HG02623 (cell line): ENCODE results near the gene MYG1.
"Not testable (repeated sequence)": the region's sequence is repeated elsewhere in the genome, so short reads cannot be mapped to it uniquely, and the experiment has no call there.

Experiments
- ATAC-seq: cut with Tn5 transposase; IDR thresholded peaks from one replicate; pipeline ENCODE4 v1.9.1; 2021; ENCODE audit warnings: moderate library complexity; ENCODE audit not compliant: unreplicated experiment

MYG1 gene

GRCh38 chr12:53325511-53326061, 26.1 kb downstream of the MYG1 start:
- no peak for ATAC-seq

DNA sequence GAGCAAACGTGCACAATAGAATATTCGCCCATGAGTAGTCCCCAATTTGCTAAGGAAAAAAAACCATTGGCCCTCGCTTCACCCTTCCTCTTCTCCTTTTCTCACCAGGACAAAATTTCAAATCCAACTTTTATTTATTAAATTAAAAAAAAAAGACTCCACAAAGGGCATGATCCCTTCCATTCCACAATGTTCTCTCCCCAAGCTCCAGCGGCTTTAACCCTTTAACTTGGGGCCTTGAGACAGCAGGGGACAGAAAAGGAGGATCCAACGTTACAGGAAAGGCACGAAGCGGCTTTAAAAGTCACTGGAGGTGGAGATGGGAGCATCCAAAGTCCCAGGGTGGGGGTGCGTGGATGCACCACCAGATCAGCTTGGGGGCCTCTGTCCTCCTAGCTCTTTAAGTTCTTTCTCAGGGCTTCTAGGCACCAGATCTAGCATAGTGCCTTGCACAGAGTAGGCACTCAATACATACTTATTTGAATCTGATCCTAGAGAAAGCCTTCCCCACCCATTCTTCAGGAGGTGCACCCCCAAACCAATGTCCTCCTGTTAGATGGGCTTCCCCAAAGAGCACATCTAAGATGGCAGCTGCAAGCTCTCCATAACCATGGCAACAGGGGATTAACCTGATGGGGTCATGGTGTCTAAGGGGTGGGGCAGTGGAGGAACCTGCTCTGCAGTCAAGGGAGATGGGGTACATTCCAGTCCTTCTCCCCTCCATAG, 27.1 kb downstream of the MYG1 start:
- ATAC-seq, result no peak

- no peak for ATAC-seq
These were observed 28.0 kb downstream of the MYG1 start for GRCh38 chr12:53327435-53328042.

DNA sequence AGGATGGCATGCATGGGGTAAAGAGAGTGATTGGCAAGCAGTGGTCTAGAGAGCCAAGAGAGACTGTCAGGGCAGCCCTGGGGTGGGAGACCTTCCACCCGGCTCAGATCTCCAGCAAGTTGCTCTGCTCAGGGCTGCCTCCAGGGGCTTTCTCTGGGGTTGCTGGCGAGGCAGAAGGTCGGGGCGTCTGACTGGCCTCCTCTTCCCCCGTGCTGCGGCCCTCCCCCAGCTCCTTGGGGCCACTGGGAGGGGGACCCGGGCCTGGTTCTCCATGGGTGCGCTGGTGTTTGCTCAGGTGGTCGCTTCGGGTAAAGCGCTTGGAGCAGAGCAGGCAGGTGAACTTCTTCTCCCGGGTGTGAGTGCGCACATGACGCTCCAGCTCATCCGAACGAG, 28.5 kb downstream of the MYG1 start:
- ATAC-seq, result no peak

DNA sequence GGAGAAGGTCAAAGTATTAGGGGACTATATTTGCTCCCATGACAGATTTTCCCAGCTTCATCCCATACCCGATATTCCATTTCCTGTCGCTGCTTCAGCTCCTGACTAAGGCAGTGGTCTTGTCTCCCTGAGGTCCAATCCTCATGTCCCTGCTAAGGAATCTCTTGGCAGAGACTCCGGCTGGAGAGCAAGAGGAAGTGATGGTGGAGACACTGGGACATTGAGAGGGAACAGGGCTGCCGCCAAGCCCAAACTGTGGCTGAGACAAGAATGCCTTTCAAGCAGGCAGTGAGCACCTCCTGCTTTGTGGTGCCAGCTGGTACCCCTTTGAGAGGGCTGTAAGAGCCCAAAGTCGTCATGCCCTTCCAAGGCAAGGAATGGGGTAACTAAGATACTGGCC, 31.2 kb downstream of the MYG1 start:
- no peak for ATAC-seq

DNA sequence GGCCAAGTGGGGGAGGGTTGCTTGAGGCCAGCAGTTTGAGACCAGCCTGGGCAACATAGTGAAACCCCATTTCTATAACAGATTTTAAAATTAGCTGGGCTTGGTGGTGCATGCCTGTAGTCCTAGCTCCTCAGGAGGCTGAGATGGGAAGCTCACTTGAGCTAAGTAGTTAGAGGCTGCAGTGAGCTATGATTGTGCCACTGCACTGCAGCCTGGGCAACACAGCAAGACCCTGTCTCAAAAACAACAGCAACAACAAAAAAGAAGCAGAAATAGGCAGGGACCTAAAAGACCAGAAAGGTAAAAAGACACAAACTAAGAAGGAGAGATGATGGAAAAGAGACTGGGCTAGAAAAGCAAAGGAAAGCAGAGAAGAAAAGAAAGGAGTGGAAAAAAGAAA, 32.8 kb downstream of the MYG1 start:
- ATAC-seq, result not testable (repeated sequence)

GRCh38 chr12:53332744-53333143, 33.2 kb downstream of the MYG1 start:
- no peak for ATAC-seq

- no peak for ATAC-seq
These were observed 33.8 kb downstream of the MYG1 start for GRCh38 chr12:53333289-53333688.

DNA sequence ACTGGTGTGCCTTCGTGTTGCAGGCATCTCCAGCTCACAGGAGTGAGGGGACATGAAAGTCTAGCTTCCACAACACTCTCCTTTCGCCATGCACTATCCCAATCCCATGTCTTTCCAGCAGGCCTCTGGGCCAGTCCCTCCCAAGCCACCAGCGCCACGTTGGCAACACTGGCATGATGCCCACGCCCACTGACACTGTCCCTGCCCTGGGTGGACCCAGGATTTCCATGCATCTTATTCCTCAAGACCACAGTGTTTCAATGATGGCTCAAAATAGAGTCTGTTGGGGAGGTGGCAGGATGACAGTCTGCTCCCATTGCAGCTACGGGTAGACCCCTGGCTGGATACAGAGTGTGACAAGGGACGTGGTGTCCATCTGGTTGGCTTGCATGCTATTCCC, 34.4 kb downstream of the MYG1 start:
- ATAC-seq, result no peak

- no peak for ATAC-seq
These were observed 35.3 kb downstream of the MYG1 start for GRCh38 chr12:53334822-53335221.

DNA sequence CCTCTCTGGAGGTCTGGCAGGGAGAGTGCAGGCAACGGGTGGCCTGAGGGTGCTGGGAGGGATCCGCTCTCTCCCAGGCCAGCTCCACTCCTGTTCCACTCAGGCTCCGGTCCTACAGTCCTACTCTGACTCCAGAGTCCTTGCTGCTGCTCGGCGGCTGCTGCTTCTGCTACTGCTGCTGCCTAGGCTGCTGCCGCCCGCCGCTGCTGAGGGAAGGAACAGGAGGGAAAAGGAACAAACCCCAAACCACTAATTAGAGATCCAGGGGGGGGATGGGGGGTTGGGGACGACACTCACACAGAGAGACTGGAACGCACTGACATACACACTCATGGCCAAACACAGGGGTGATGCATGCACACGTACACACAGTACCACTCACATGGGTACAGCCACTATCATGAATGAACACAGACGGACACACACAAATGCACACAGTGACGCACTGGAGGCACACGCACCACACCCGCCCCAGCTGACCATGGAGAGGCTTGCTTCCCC, 36.7 kb downstream of the MYG1 start, which contains the start of gene SP7:
Gene SP7, minus strand, starts transcription at position 174 of the 501 bp plus-strand sequence. CDS start 708 bp downstream, outside the sequence.
- no peak for ATAC-seq

GRCh38 chr12:53338017-53338416, 38.5 kb downstream of the MYG1 start:
- ATAC-seq, result no peak

GRCh38 chr12:53338916-53339315, 39.4 kb downstream of the MYG1 start:
- ATAC-seq, result no peak

DNA sequence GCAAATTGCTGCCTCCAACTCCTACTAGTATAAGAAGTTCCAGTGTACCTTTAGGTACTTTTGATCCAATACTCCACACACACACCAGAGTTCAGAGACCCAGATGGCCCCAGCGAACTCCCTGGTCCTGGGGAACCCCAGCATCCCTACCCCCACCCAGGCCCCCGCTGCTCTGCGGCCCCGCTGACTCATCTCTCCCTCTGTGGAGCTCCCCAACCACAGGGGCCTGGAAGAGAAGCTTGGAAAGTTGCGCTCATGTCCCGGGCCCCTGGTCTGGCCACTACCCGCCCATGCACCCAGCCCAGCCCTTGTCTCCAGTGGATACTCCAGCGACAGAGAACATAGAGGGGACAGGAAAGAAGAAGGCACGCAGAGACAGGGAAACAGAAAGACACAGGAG, 40.9 kb downstream of the MYG1 start:
- ATAC-seq, result no peak

GRCh38 chr12:53343449-53343848, 44.0 kb downstream of the MYG1 start:
- no peak for ATAC-seq

DNA sequence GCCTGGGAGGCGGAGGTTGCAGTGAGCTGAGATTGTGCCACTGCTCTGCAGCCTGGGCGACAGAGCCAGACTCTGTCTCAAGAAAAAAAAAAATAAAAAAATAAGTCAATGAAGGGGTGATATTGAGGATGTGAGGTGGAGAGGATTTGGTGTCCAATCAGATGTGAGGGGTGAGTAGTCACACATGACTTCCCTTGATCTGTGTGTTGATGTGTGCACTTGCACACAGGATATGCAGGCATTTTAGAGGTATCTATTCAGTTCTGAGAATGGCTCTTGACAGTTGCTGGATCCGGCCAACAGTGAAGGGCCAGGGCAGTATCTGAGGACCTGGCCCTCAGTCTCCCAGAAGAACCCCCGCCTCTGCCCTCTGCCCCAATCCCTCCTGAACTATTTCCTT, 44.5 kb downstream of the MYG1 start:
- ATAC-seq, result no peak

DNA sequence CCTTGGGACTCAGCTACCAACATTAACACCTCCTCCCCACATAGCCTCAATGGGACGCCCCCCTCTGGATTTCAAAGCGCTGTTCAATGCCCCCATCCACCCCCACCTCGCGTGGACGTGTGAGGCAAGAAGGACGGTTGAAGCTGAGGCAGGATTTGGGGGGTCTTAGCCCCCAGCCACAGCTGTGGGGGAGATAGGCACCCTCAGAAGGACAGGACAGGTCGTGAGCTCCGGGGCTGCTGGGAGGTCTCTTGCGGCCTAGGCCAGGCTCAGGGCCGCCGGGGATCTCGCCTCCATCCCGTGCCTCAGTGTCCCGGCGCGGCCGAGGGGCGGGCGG, 45.0 kb downstream of the MYG1 start:
- ATAC-seq, result no peak

- ATAC-seq, result no peak
These were observed 45.5 kb downstream of the MYG1 start for GRCh38 chr12:53344824-53345485.

- no peak for ATAC-seq
These were observed 46.1 kb downstream of the MYG1 start for GRCh38 chr12:53345486-53346188.

- ATAC-seq, result no peak
These were observed 47.0 kb downstream of the MYG1 start for GRCh38 chr12:53346491-53346890.

- no peak for ATAC-seq
These were observed 48.4 kb downstream of the MYG1 start for GRCh38 chr12:53347905-53348304.
